Measurements from ENCODE around the gene ZNF438. TPM values are rescaled to one million over a fixed set of nuclear protein-coding genes. Genes with fewer than 3 reads are reported as not detected.

ZNF438 gene
- total RNA-seq, 1 experiment from 2014 or later: 8.4 TPM

DNA sequence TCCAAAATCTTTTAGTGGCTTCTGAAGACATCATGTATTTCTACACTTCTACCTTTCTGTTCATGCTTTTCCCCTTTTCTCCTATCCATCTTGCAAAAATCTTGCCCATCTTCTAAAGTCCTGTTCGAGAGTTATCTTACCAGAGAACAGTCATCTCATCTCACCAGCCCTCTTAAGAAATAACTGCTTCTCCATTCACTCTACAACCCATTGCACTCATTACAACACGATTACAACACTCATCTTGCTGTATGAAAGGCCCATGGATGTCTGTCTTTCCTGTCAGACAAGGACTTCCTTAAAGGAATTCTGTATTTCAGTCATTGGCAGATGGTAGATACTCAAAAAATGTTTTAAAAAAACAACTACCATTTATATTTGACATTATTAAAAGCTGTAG lies 30.8 kb downstream of the ZNF438 start:
- Mint-ChIP-seq H3K27ac (ENCODE audit: low read depth, unreplicated experiment) (no peak overlapping the region), H3K27me3 (ENCODE audit: insufficient read depth, unreplicated experiment) (no peaks in the 10 kb centered on the region), H3K4me3 (ENCODE audit: unreplicated experiment) (no peak overlapping the region), H3K4me1 (ENCODE audit: insufficient read depth, unreplicated experiment) (peaks cover 31% of the 10 kb centered on the region), H3K36me3 (ENCODE audit: insufficient read depth, unreplicated experiment) (no peaks in the 10 kb centered on the region), H3K9me3 (ENCODE audit: unreplicated experiment) (peaks cover 20% of the 10 kb centered on the region)
- ChIA-PET CTCF (no interaction called here), POLR2A (no interaction called here)
- TF ChIP-seq, protein P1, sequence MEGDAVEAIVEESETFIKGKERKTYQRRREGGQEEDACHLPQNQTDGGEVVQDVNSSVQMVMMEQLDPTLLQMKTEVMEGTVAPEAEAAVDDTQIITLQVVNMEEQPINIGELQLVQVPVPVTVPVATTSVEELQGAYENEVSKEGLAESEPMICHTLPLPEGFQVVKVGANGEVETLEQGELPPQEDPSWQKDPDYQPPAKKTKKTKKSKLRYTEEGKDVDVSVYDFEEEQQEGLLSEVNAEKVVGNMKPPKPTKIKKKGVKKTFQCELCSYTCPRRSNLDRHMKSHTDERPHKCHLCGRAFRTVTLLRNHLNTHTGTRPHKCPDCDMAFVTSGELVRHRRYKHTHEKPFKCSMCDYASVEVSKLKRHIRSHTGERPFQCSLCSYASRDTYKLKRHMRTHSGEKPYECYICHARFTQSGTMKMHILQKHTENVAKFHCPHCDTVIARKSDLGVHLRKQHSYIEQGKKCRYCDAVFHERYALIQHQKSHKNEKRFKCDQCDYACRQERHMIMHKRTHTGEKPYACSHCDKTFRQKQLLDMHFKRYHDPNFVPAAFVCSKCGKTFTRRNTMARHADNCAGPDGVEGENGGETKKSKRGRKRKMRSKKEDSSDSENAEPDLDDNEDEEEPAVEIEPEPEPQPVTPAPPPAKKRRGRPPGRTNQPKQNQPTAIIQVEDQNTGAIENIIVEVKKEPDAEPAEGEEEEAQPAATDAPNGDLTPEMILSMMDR (IDR thresholded peaks at IDR 0.05; ENCODE audit: unreplicated experiment): no peak
- BruUV-seq (replicated peaks): no TSS peak
- no peak for DNase-seq (ENCODE audit: unreplicated experiment)
- intact Hi-C loops (cut with micrococcal nuclease): no loop called here

DNA sequence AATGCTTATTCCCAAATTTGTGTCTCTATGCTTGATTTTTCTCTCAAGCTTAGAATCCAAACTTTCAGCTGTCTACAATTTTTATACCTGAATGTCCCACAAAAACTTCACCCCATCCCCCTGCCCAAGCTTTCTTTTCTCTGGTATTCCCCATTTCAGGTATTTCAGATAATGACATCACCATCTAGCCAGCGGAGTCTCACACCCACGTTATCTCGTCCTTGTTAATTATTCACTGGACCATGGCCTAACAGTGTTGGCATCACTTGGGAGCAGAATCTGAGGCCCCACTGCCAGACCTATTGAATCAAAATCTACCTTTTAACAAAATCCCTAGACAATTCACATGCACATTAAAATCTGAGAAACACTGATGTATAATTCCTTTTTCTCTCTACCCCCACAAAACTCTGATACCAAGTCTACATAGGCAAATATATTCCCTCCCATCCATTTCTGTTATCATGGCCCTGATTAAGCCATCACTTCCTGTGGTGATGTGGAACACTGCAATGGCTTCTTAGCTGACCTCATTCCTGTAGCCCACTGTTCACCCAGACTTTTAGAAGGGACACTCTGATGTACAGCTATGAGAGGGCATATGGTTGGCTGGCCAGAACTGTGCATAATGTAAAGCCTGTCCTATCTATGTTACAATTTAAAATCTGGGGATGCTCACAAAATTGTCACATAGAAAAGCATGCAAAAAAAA lies 31.4 kb downstream of the ZNF438 start:
- intact Hi-C loops (cut with micrococcal nuclease): no loop called here
- CTCF ChIA-PET: no interaction called here
- H3K27me3 Mint-ChIP-seq (ENCODE audit: insufficient read depth, unreplicated experiment): no peaks in the 10 kb centered on the region
- H3K36me3 Mint-ChIP-seq (ENCODE audit: insufficient read depth, unreplicated experiment): no peaks in the 10 kb centered on the region
- DNase-seq (ENCODE audit: unreplicated experiment): no peak
- H3K4me1 Mint-ChIP-seq (ENCODE audit: insufficient read depth, unreplicated experiment): peaks cover 26% of the 10 kb centered on the region
- TF ChIP-seq, protein P1 (IDR thresholded peaks at IDR 0.05; ENCODE audit: unreplicated experiment): no peak
- POLR2A ChIA-PET: no interaction called here
- no TSS peak for BruUV-seq (replicated peaks)
- H3K27ac Mint-ChIP-seq (ENCODE audit: low read depth, unreplicated experiment): no peak overlapping the region
- H3K4me3 Mint-ChIP-seq (ENCODE audit: unreplicated experiment): no peak overlapping the region
- peaks cover 20% of the 10 kb centered on the region for H3K9me3 Mint-ChIP-seq (ENCODE audit: unreplicated experiment)

DNA sequence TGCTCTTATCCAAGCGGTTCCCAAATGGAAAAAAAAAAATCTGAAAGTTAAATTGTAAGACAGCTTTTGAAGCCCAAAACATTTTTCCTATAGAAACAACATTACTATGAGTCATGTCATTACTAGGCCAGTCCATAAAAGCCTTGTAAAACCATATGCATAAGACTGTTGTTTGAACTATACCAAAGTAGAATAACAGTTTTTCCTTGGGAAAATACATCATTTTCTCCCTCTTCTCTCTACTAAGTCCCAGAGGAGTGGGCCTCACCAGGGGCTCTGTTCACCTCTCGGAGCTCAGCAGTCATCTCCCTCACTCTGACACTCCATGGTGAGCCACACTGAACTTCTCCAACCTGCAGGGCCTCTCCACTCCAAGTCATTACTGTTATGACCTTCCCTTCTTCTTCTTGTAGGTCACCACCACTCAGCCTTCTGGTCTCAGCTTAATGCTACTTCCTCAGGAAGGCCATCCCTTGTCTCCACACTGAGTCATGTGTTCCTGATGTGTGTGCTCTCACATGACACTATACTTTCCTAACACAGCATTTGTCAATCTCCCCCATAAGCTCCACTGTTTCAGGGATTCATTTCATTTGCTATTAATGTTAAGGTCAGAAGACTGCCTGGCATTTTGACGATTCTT lies 32.5 kb downstream of the ZNF438 start:
- CTCF ChIA-PET: no interaction called here
- no peak for DNase-seq (ENCODE audit: unreplicated experiment)
- TF ChIP-seq, protein P1 (IDR thresholded peaks at IDR 0.05; ENCODE audit: unreplicated experiment): no peak
- H3K4me1 Mint-ChIP-seq (ENCODE audit: insufficient read depth, unreplicated experiment): peaks cover 16% of the 10 kb centered on the region
- BruUV-seq (replicated peaks): no TSS peak
- no peaks in the 10 kb centered on the region for H3K27me3 Mint-ChIP-seq (ENCODE audit: insufficient read depth, unreplicated experiment)
- no peak overlapping the region for H3K27ac Mint-ChIP-seq (ENCODE audit: low read depth, unreplicated experiment)
- no peaks in the 10 kb centered on the region for H3K36me3 Mint-ChIP-seq (ENCODE audit: insufficient read depth, unreplicated experiment)
- H3K9me3 Mint-ChIP-seq (ENCODE audit: unreplicated experiment): peaks cover 17% of the 10 kb centered on the region
- no peak overlapping the region for H3K4me3 Mint-ChIP-seq (ENCODE audit: unreplicated experiment)
- POLR2A ChIA-PET: interaction anchor here (1.9 to 2.3 kb wide), 2 partner anchors 9 to 13 kb away, joined by 6 to 9 read pairs; no protein-coding TSS in a partner anchor
- intact Hi-C loops (cut with micrococcal nuclease): no loop called here

DNA sequence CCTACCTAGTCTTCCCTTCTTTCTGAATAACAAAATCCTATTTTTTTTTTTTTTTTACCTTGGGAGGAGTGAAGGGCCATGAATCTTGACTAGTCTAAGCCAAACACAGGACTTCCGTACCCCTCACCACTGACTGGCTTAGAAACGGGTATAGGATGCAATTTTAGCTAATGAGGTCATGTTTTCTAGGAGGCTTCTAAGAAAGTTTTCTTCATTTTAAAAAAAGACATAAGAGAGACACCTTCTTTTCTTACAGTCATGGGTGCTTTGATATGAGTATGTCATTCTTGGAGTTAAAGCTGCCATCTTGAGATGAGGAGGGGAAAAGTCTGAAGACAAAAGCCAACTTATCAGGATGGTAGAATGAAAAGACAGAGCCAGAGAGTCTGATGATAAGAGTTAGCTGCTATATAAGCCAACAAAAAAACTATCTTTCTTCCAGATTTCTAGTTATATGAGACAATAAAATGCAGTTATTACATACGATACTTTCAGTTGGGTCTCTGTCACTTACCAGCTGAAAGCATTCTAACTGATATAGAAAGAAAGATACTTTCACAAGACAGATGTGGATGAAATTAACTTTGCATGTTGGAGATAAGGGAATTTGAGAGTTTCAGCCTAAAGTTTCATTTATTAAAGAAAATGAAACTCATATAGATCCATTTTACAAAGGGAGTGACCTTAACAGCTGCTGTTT lies 34.0 kb downstream of the ZNF438 start:
- intact Hi-C loops (cut with micrococcal nuclease): no loop called here
- no peaks in the 10 kb centered on the region for H3K36me3 Mint-ChIP-seq (ENCODE audit: insufficient read depth, unreplicated experiment)
- H3K4me3 Mint-ChIP-seq (ENCODE audit: unreplicated experiment): no peak overlapping the region
- H3K4me1 Mint-ChIP-seq (ENCODE audit: insufficient read depth, unreplicated experiment): peaks cover 12% of the 10 kb centered on the region
- DNase-seq (ENCODE audit: unreplicated experiment): no peak
- BruUV-seq (replicated peaks): no TSS peak
- H3K9me3 Mint-ChIP-seq (ENCODE audit: unreplicated experiment): peaks cover 17% of the 10 kb centered on the region
- ChIA-PET CTCF (no interaction called here), POLR2A (interaction anchor here (0.6 to 2.3 kb wide), 4 partner anchors 9 to 21 kb away, joined by 3 to 9 read pairs (median 4); no protein-coding TSS in a partner anchor)
- no peak overlapping the region for H3K27ac Mint-ChIP-seq (ENCODE audit: low read depth, unreplicated experiment)
- TF ChIP-seq, protein P1 (IDR thresholded peaks at IDR 0.05; ENCODE audit: unreplicated experiment): no peak
- H3K27me3 Mint-ChIP-seq (ENCODE audit: insufficient read depth, unreplicated experiment): no peaks in the 10 kb centered on the region
